Loucy (cell line): Measurements from ENCODE around the gene ASIC2.

Experiments
- CTCF ChIP-seq: fragments of 200-600 bp; sonication (generic); conservative IDR thresholded peaks from 2 replicates; pipeline ENCODE4 v1.5.1; 2014; ENCODE audit warnings: mild to moderate bottlenecking, antibody characterized with exemption, low read length
- EZH2phosphoT487 ChIP-seq: fragments of 200-600 bp; IDR thresholded peaks from 2 replicates; pipeline ENCODE4 v1.6.1; 2018; ENCODE audit warnings: antibody characterized with exemption, mild to moderate bottlenecking, moderate library complexity, borderline replicate concordance

GRCh38 chr17:33220036-33220435 is 73.1 kb downstream of the ASIC2 start:
- TF ChIP-seq CTCF (no peak), EZH2phosphoT487 (no peak)
